OCI-M1 (cell line): ENCODE data around the gene MND1.

ENCODE experiments used
- DNase-seq: peaks from one replicate; lab custom pipeline; 2025; lab: John Stamatoyannopoulos, UW

The MND1 gene, protein sequence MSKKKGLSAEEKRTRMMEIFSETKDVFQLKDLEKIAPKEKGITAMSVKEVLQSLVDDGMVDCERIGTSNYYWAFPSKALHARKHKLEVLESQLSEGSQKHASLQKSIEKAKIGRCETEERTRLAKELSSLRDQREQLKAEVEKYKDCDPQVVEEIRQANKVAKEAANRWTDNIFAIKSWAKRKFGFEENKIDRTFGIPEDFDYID

GRCh38 chr4:153344131-153345011 is at the start of gene MND1:
MND1 (plus strand) TSS chr4:153344688; CDS start chr4:153344738, 50 bp downstream.
- DNase-seq = peak; percentile 95

DNA sequence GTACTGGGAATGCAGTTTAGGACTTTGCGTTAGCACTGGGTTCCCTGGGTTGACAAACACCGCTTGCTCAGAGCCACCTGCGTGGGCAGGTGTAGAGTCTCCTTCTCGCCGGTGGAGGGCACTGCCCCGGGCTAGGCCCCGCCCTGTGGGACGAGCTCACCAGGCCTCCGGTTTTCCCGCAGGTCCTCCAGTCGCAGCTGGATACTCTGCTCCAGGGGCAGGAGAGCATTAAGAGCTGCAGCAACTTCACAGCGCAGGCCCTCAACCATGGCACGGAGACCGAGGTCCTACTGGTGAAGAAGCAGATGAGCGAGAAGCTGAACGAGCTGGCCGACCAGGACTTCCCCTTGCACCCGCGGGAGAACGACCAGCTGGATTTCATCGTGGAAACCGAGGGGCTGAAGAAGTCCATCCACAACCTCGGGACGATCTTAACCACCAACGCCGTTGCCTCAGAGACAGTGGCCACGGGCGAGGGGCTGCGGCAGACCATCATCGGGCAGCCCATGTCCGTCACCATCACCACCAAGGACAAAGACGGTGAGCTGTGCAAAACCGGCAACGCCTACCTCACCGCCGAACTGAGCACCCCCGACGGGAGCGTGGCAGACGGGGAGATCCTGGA is 49.2 kb upstream of the MND1 start:
- DNase-seq = no peak

GRCh38 chr4:153296040-153296823 is 48.3 kb upstream of the MND1 start:
- DNase-seq = no peak

- no peak for DNase-seq
Measured at GRCh38 chr4:153297116-153297515, 47.4 kb upstream of the MND1 start.

DNA sequence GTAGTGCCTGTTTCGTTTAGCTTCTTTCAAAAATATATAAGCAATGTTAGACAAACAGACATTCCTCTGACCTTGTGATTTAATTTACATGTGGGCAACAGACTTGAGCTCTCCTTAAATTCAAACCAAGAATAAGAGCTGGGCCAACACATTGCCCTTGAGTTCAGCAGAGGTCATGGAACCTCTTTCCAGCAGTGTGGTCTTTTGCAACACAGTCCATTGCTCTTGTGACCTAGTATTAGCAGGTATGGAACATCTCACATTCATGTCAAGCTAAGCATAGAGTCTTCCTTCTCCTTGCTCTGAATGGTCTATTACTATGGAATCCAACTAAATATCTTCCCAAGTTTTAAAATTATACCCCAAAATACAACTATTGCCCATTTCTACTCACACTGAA is 33.7 kb upstream of the MND1 start:
- DNase-seq = no peak

- no peak for DNase-seq
Measured at GRCh38 chr4:153314915-153315314, 29.6 kb upstream of the MND1 start.

DNA sequence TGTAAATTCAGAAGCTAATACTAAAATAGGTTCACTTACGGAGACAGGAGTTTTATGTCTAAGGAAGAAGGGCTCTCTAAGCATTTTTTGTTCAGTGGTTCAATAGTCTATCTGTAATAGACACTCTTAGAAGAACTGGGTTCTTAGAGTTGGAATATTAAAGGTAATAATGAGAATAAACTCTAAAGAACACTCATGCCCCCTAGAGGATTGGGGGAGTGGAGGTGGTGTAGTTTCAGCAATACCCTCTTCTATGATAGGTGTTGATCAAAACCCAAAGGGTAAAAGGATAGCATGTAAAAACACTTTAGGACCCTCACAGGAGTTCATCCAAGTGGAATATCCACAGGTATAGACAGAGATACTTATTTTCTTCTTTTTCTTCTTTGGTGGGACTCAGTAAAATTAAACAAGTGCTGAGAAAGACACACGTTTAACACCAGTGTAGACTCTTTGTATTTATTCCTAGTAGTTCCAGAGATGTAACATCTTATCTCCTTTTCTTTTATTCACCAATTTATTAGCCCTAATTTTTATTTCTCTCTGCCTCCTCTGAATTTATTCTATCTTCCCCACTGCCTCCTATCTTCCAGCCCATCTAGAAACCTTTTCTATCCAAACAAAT is 25.7 kb upstream of the MND1 start:
- peak; percentile 81 for DNase-seq

GRCh38 chr4:153322791-153323190 is 21.7 kb upstream of the MND1 start:
- DNase-seq = no peak

GRCh38 chr4:153324046-153324445 is 20.4 kb upstream of the MND1 start:
- DNase-seq = no peak

GRCh38 chr4:153325558-153325957 is 18.9 kb upstream of the MND1 start:
- no peak for DNase-seq

DNA sequence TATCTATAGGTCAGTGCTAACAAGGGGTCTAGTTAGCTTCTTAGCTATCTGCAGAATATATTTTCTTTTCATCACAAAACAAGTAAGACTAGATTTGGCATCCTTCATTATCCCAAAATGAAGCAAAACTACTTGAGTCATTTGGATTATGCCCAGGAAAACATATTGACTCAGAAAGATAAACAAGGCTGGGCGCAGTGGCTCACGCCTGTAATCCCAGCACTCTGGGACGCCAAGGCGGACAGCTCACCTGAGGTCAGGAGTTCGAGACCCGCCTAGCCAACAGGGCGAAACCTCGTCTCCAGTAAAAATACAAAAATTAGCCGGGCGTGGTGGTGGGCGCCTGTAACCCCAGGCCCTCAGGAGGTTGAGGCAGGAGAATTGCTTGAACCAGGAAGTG is 18.0 kb upstream of the MND1 start:
- no peak for DNase-seq

DNA sequence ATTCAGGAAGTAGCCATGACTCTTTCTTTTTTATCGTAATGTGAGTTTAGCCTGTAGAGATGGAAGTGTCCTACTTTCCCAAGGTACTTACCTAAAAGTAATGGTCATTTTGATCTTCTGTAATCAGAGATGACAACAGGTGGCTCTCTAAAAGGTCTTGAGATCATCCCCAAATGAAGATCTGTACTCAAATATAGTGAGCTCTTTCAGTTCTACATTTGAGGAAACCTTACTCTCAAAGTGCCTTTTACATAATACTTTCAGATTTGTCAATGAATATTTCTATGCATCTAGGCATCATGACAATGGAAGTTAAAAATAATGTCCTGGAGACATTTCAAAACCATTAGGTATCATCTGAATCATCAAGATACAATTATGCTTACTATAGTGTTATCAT is 17.2 kb upstream of the MND1 start:
- DNase-seq = no peak

- DNase-seq = no peak
Measured at GRCh38 chr4:153332936-153333335, 11.6 kb upstream of the MND1 start.

- DNase-seq = no peak
Measured at GRCh38 chr4:153333874-153334273, 10.6 kb upstream of the MND1 start.

- DNase-seq = no peak
Measured at GRCh38 chr4:153335665-153336064, 8.8 kb upstream of the MND1 start.

DNA sequence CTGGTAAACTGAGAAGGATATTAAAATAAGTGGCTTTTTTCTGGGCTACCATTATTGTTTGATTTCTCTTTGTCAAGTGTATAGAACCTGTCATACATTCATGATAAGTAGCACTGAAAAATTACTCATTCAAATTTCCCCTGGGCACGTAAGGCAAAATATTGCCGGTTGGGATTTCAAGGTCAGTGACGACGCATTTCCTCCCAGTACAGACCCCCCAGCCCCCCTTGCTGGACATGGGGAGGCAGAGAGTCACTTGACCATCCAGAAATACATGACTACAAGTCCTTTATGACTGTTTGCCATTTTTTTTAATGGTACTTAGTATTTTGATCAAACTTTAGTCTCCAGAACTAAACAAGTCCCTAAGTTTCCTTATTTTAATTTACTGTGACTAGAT is 6.8 kb upstream of the MND1 start:
- DNase-seq = no peak

GRCh38 chr4:153341575-153342090 is 2.9 kb upstream of the MND1 start:
- peak; percentile 91 for DNase-seq

DNA sequence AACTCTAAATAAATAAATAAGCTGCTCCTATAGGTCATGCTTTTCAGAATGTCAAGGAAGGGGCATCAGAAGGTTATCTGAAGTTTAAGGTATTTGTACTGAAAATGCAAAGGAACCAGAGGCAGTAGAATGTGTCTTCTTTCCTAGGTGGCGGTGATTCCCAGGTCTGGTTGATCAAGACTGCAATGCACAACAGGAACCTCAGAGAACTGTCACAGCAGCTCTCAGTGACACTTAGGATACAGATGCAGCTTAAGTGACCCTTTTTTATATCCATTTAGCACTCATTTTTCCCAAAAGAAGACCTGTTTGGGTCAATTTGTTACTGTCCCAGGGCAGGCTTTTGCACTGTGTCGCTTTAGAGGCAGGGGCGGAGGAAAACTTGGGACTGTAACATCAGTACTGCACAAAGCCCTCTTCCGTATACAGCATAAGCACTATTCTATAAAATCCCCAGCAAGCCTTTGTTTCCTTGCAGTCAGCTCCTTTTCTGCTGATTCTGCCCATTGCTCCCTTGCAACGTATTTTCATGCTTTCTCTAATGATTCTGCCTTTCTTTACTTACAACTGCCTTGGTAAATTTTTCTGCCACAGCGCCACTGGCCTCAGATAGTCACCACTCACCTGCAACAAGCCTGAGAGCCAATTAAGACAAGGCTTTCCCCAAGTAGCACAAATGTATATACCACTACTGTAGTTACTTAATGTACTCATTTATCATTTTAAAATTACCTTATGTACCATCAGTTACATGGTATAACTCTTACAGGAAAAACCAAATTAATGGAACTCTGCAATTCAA is 1.5 kb upstream of the MND1 start:
- no peak for DNase-seq

DNA sequence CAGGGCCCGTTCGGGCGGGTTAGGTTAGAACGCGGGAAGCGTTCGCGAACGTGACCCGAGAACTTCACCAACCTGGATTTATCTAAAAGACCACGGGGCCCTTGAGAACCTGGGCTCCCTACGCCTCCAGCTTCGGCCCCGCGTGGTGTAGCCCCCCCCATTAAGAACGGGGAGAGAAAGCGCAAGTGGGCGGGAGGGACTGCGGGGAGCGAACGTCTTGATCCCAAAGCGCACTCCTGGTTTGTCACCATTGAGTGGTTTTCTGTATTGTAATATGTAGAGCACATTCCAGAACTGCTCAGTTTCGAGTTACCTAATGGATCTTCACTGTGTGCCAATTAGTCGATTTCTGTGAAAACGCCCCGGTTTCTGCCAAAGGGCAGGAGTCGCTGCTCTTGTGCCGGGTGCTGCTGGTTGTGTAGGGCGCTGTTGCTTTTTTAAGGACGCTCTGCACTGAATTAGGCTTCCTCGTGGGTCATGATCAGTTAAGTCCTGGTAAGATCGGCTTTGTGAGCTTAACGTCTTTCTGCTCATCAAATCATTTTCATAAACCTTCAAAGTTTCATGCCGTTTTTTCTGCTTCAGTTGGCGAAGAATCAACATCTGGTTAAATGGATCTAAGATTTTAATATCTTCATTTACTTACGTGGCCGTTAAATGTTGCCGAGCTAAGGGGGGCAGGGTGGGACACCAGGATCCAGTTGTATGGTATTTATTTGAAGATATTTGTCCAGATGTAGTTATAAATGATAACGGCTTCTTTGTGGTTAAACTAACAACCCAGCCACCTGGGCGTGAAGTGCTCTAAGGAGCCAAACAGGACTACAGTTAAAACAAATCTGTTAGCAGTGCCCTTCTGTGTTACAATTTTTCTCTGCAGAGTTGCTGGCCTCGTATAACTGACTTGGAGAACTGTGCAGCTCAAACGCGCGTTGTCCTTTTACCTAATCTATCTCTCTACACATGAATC is 809 bp downstream of the MND1 start:
- DNase-seq = peak; percentile 92

DNA sequence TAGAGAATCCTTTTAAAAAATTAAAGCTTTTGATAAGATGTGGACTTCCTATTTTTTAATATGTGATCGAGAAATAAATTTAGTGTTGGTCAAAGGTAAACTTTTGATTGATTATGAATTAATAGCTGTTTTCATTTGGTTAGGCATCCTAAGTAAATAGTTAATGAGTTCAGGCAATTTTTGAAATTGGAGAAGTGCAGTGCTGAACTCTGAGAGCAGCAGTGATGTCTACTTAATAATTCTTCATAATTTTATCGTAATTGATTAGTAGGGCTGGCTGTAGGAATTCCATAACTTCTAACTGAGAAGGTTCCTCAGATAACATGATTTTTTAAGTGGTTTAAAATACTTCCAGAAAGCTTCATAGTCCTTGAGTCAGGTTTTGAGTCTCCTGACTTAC is 1.5 kb downstream of the MND1 start:
- no peak for DNase-seq
